ENCODE results near the gene KCNJ3.

KCNJ3 gene

GRCh38 chr2:154693741-154694340, 4.7 kb upstream of the KCNJ3 start:
- Histone ChIP-seq H3K27me3 (ENCODE audit: low read length) (no peaks in the 10 kb centered on the region), H2AFZ (ENCODE audit: low read depth, low read length, severe bottlenecking) (no peak overlapping the region), H3K4me3 (ENCODE audit: insufficient read depth, low read length, poor library complexity, severe bottlenecking) (no peak overlapping the region), H4K20me1 (ENCODE audit: low read depth, low read length) (no peaks in the 10 kb centered on the region), H3K9me2 (replicated peaks; ENCODE audit: insufficient read depth, low read length) (no peaks in the 10 kb centered on the region), H3K9me3 (ENCODE audit: insufficient read depth, low read length) (no peaks in the 10 kb centered on the region), H3K36me3 (ENCODE audit: low read length) (no peaks in the 10 kb centered on the region), H3K9ac (ENCODE audit: low read length) (no peak overlapping the region), H3K27ac (ENCODE audit: low read depth, low read length) (no peak overlapping the region), H3F3A (ENCODE audit: insufficient read depth) (no peaks in the 10 kb centered on the region), H3K4me2 (ENCODE audit: low read depth, low read length, poor library complexity, severe bottlenecking) (no peak overlapping the region), H3K79me2 (ENCODE audit: insufficient read depth, low read length) (no peaks in the 10 kb centered on the region)
- no peak for TF ChIP-seq EZH2phosphoT487 (conservative IDR thresholded peaks at IDR 0.05; ENCODE audit: low read length)
- no peak for TF ChIP-seq CTCF (IDR thresholded peaks at IDR 0.05; ENCODE audit: insufficient read depth, low read length, poor library complexity, severe bottlenecking)

GRCh38 chr2:154694881-154695280, 3.6 kb upstream of the KCNJ3 start:
- TF ChIP-seq CTCF (IDR thresholded peaks at IDR 0.05; ENCODE audit: insufficient read depth, low read length, poor library complexity, severe bottlenecking) (no peak), EZH2phosphoT487 (conservative IDR thresholded peaks at IDR 0.05; ENCODE audit: low read length) (no peak)
- no peaks in the 10 kb centered on the region for H3K79me2 ChIP-seq (ENCODE audit: insufficient read depth, low read length)
- no peaks in the 10 kb centered on the region for H3K36me3 ChIP-seq (ENCODE audit: low read length)
- H3K9me3 ChIP-seq (ENCODE audit: insufficient read depth, low read length) = no peaks in the 10 kb centered on the region
- no peak overlapping the region for H3K9ac ChIP-seq (ENCODE audit: low read length)
- H4K20me1 ChIP-seq (ENCODE audit: low read depth, low read length) = no peaks in the 10 kb centered on the region
- no peaks in the 10 kb centered on the region for H3K27me3 ChIP-seq (ENCODE audit: low read length)
- H3K4me3 ChIP-seq (ENCODE audit: insufficient read depth, low read length, poor library complexity, severe bottlenecking) = no peak overlapping the region
- H3F3A ChIP-seq (ENCODE audit: insufficient read depth) = no peaks in the 10 kb centered on the region
- H3K27ac ChIP-seq (ENCODE audit: low read depth, low read length) = no peak overlapping the region
- no peak overlapping the region for H3K4me2 ChIP-seq (ENCODE audit: low read depth, low read length, poor library complexity, severe bottlenecking)
- no peaks in the 10 kb centered on the region for H3K9me2 ChIP-seq (replicated peaks; ENCODE audit: insufficient read depth, low read length)
- no peak overlapping the region for H2AFZ ChIP-seq (ENCODE audit: low read depth, low read length, severe bottlenecking)

GRCh38 chr2:154696369-154696768, 2.1 kb upstream of the KCNJ3 start:
- no peak overlapping the region for H3K27ac ChIP-seq (ENCODE audit: low read depth, low read length)
- no peaks in the 10 kb centered on the region for H3K9me2 ChIP-seq (replicated peaks; ENCODE audit: insufficient read depth, low read length)
- H4K20me1 ChIP-seq (ENCODE audit: low read depth, low read length) = no peaks in the 10 kb centered on the region
- TF ChIP-seq EZH2phosphoT487 (conservative IDR thresholded peaks at IDR 0.05; ENCODE audit: low read length) (no peak), CTCF (IDR thresholded peaks at IDR 0.05; ENCODE audit: insufficient read depth, low read length, poor library complexity, severe bottlenecking) (no peak)
- no peak overlapping the region for H3K4me2 ChIP-seq (ENCODE audit: low read depth, low read length, poor library complexity, severe bottlenecking)
- no peak overlapping the region for H3K9ac ChIP-seq (ENCODE audit: low read length)
- no peaks in the 10 kb centered on the region for H3K9me3 ChIP-seq (ENCODE audit: insufficient read depth, low read length)
- H3K79me2 ChIP-seq (ENCODE audit: insufficient read depth, low read length) = no peaks in the 10 kb centered on the region
- H3K27me3 ChIP-seq (ENCODE audit: low read length) = no peaks in the 10 kb centered on the region
- H2AFZ ChIP-seq (ENCODE audit: low read depth, low read length, severe bottlenecking) = peak overlapping the region; percentile 22
- no peaks in the 10 kb centered on the region for H3K36me3 ChIP-seq (ENCODE audit: low read length)
- no peaks in the 10 kb centered on the region for H3F3A ChIP-seq (ENCODE audit: insufficient read depth)
- no peak overlapping the region for H3K4me3 ChIP-seq (ENCODE audit: insufficient read depth, low read length, poor library complexity, severe bottlenecking)
